Measurements from ENCODE around the gene SLC8A2.

Gene SLC8A2

DNA sequence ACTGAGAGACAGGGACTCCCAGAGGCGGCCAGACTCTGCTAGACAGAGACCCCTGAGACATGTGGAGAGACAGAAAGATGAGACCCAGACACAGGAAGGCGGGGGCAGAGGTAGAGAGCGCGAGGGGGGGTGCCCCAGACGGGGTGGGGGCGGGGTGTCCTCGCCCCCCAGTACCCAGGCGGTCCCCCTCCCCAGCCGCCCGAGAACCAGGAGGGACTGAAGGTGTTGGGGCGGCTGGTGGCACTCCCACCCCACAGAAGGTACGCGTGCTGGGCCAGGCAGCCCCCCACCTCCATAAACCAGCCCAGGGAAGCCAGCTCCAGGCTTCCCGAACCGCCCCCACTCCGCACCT, 336 bp downstream of the SLC8A2 start:
- no peak overlapping the region for H3K27ac ChIP-seq (ENCODE audit: low read depth, low read length, poor library complexity, severe bottlenecking)
- H3K4me3 ChIP-seq (ENCODE audit: low read depth, low read length, poor library complexity, severe bottlenecking), result no peak overlapping the region
- no peaks in the 10 kb centered on the region for H3F3A ChIP-seq (ENCODE audit: insufficient read depth, low read length)
- H3K9me3 ChIP-seq (ENCODE audit: low read length), result no peaks in the 10 kb centered on the region
- no peaks in the 10 kb centered on the region for H4K20me1 ChIP-seq (ENCODE audit: insufficient read depth, low read length)
- H3K9ac ChIP-seq (ENCODE audit: low read length), result no peak overlapping the region
- H3K4me2 ChIP-seq (ENCODE audit: low read length), result no peak overlapping the region
- H3K4me1 ChIP-seq (ENCODE audit: insufficient read depth, low read length, severe bottlenecking), result no peaks in the 10 kb centered on the region
- no peak for TF ChIP-seq EZH2 (IDR thresholded peaks at IDR 0.05; ENCODE audit: borderline replicate concordance, low read length)
- TF ChIP-seq, protein P1, sequence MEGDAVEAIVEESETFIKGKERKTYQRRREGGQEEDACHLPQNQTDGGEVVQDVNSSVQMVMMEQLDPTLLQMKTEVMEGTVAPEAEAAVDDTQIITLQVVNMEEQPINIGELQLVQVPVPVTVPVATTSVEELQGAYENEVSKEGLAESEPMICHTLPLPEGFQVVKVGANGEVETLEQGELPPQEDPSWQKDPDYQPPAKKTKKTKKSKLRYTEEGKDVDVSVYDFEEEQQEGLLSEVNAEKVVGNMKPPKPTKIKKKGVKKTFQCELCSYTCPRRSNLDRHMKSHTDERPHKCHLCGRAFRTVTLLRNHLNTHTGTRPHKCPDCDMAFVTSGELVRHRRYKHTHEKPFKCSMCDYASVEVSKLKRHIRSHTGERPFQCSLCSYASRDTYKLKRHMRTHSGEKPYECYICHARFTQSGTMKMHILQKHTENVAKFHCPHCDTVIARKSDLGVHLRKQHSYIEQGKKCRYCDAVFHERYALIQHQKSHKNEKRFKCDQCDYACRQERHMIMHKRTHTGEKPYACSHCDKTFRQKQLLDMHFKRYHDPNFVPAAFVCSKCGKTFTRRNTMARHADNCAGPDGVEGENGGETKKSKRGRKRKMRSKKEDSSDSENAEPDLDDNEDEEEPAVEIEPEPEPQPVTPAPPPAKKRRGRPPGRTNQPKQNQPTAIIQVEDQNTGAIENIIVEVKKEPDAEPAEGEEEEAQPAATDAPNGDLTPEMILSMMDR (IDR thresholded peaks at IDR 0.05; ENCODE audit: low read length), result no peak
- H3K79me2 ChIP-seq (ENCODE audit: insufficient read depth, low read length), result no peaks in the 10 kb centered on the region
- H3K9me2 ChIP-seq (ENCODE audit: low read depth, low read length), result no peaks in the 10 kb centered on the region
- no peak overlapping the region for H2AFZ ChIP-seq (ENCODE audit: low read length)
- peaks cover 5% of the 10 kb centered on the region; the same call in 1 of the 2 replicates for H3K27me3 ChIP-seq (ENCODE audit: insufficient read depth, low read length)
- H3K36me3 ChIP-seq (ENCODE audit: insufficient read depth, low read length), result no peaks in the 10 kb centered on the region

DNA sequence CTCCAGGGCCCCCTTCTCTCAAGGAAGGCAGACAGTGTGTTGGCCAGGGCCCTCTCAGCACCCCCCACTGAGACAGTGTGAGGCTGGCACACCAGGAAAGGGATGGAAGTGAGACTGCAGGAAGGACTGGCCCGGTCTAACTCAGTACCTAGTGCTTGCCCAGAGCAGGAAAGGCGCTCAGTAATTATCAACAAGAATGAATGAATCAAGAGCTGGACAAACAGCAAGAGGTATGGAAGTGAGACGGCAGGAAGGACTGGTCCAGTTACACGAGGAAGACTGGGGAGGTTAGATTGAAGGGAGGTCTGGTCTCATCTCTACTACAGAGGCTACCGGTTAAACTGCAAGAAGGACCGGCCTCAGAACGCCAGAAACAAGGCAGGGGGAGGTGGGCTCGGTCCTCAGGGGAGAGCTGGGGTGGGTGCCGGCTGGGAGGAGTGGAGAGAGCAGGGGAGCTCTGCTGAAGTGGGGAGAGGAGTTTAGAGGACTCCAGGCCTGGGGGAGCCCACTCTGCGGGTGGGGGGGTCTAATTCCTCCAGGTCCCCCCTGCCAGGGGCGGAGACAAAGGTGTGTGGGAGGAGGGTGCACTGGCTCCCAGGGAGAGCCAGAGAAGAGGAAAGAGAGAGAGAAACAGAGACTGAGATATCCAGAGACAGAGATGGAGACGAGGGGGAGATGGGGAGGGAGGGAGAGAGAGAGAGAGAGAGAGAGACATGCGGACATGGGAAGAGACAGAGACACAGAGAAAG, 1.1 kb downstream of the SLC8A2 start:
- Histone ChIP-seq H3K9ac (ENCODE audit: low read length) (no peak overlapping the region), H3K27ac (ENCODE audit: low read depth, low read length, poor library complexity, severe bottlenecking) (no peak overlapping the region), H3K36me3 (ENCODE audit: insufficient read depth, low read length) (no peaks in the 10 kb centered on the region), H3K4me1 (ENCODE audit: insufficient read depth, low read length, severe bottlenecking) (no peaks in the 10 kb centered on the region), H3F3A (ENCODE audit: insufficient read depth, low read length) (no peaks in the 10 kb centered on the region), H2AFZ (ENCODE audit: low read length) (no peak overlapping the region), H3K27me3 (ENCODE audit: insufficient read depth, low read length) (peaks cover 5% of the 10 kb centered on the region; the same call in 1 of the 2 replicates), H3K4me3 (ENCODE audit: low read depth, low read length, poor library complexity, severe bottlenecking) (no peak overlapping the region), H3K4me2 (ENCODE audit: low read length) (no peak overlapping the region), H4K20me1 (ENCODE audit: insufficient read depth, low read length) (no peaks in the 10 kb centered on the region), H3K9me2 (ENCODE audit: low read depth, low read length) (no peaks in the 10 kb centered on the region), H3K79me2 (ENCODE audit: insufficient read depth, low read length) (no peaks in the 10 kb centered on the region), H3K9me3 (ENCODE audit: low read length) (no peaks in the 10 kb centered on the region)
- TF ChIP-seq, protein P1 (IDR thresholded peaks at IDR 0.05; ENCODE audit: low read length), result no peak
- no peak for TF ChIP-seq EZH2 (IDR thresholded peaks at IDR 0.05; ENCODE audit: borderline replicate concordance, low read length)

DNA sequence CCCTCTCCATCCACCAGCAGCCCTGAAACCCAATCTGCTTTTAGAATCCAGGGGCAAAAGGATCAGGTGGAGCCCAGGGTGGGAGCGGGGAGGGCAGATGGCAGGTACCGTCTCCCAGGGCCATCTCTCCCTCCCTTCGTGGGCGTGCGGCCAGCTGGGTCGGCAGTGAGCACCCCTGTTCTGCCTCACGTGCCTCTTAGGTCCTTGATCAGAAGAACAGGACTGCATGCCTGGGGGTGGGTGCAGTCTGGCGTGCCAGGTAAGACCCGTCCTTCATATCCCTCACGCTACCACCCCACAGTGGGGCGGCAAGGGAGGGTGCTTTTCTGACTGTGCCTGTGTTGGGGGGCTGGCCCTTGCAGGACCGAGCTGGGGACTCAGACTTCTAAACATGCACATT, 2.0 kb downstream of the SLC8A2 start:
- Histone ChIP-seq H3F3A (ENCODE audit: insufficient read depth, low read length) (no peaks in the 10 kb centered on the region), H3K27ac (ENCODE audit: low read depth, low read length, poor library complexity, severe bottlenecking) (no peak overlapping the region), H2AFZ (ENCODE audit: low read length) (no peak overlapping the region), H3K9me3 (ENCODE audit: low read length) (no peaks in the 10 kb centered on the region), H3K4me2 (ENCODE audit: low read length) (no peak overlapping the region), H4K20me1 (ENCODE audit: insufficient read depth, low read length) (no peaks in the 10 kb centered on the region), H3K79me2 (ENCODE audit: insufficient read depth, low read length) (no peaks in the 10 kb centered on the region), H3K9me2 (ENCODE audit: low read depth, low read length) (no peaks in the 10 kb centered on the region), H3K36me3 (ENCODE audit: insufficient read depth, low read length) (no peaks in the 10 kb centered on the region), H3K27me3 (ENCODE audit: insufficient read depth, low read length) (peaks cover 5% of the 10 kb centered on the region; the same call in 1 of the 2 replicates), H3K4me3 (ENCODE audit: low read depth, low read length, poor library complexity, severe bottlenecking) (no peak overlapping the region), H3K9ac (ENCODE audit: low read length) (no peak overlapping the region), H3K4me1 (ENCODE audit: insufficient read depth, low read length, severe bottlenecking) (no peaks in the 10 kb centered on the region)
- TF ChIP-seq, protein P1 (IDR thresholded peaks at IDR 0.05; ENCODE audit: low read length), result no peak
- no peak for TF ChIP-seq EZH2 (IDR thresholded peaks at IDR 0.05; ENCODE audit: borderline replicate concordance, low read length)
